Activated naive CD8-positive, alpha-beta T cell (primary cell): ENCODE data around the gene LDHA.

ENCODE experiments used
- H3K27ac Mint-ChIP-seq: one replicate; pipeline ENCODE4 v1.8.0; 2021; ENCODE audit warnings: mixed read lengths
- H3K27me3 Mint-ChIP-seq: one replicate; pipeline ENCODE4 v1.8.0; 2021; ENCODE audit warnings: mixed read lengths
- H3K36me3 Mint-ChIP-seq: one replicate; pipeline ENCODE4 v1.8.0; 2021; ENCODE audit warnings: mixed read lengths
- H3K4me1 Mint-ChIP-seq: one replicate; pipeline ENCODE4 v1.8.0; 2021; ENCODE audit warnings: low read depth, mixed read lengths
- H3K4me3 Mint-ChIP-seq: one replicate; pipeline ENCODE4 v1.8.0; 2021; ENCODE audit warnings: mild to moderate bottlenecking, mixed read lengths
- H3K9me3 Mint-ChIP-seq: one replicate; pipeline ENCODE4 v1.8.0; 2021; ENCODE audit warnings: low read depth, mixed read lengths

LDHA gene

GRCh38 chr11:18416459-18416858 lies 22.1 kb downstream of the LDHA start:
- no peaks in the 10 kb centered on the region for H3K27me3 Mint-ChIP-seq
- H3K4me1 Mint-ChIP-seq = peaks cover 14% of the 10 kb centered on the region
- no peak overlapping the region for H3K4me3 Mint-ChIP-seq
- no peak overlapping the region for H3K27ac Mint-ChIP-seq
- H3K9me3 Mint-ChIP-seq = no peaks in the 10 kb centered on the region
- no peaks in the 10 kb centered on the region for H3K36me3 Mint-ChIP-seq

- H3K4me3 Mint-ChIP-seq = no peak overlapping the region
- H3K36me3 Mint-ChIP-seq = no peaks in the 10 kb centered on the region
- peaks cover 10% of the 10 kb centered on the region for H3K4me1 Mint-ChIP-seq
- no peaks in the 10 kb centered on the region for H3K27me3 Mint-ChIP-seq
- H3K27ac Mint-ChIP-seq = no peak overlapping the region
- no peaks in the 10 kb centered on the region for H3K9me3 Mint-ChIP-seq
These were observed 24.7 kb downstream of the LDHA start for GRCh38 chr11:18419040-18419439.

GRCh38 chr11:18420067-18420466 lies 25.7 kb downstream of the LDHA start:
- peaks cover 10% of the 10 kb centered on the region for H3K4me1 Mint-ChIP-seq
- no peaks in the 10 kb centered on the region for H3K9me3 Mint-ChIP-seq
- no peaks in the 10 kb centered on the region for H3K36me3 Mint-ChIP-seq
- no peaks in the 10 kb centered on the region for H3K27me3 Mint-ChIP-seq
- H3K27ac Mint-ChIP-seq = no peak overlapping the region
- no peak overlapping the region for H3K4me3 Mint-ChIP-seq

DNA sequence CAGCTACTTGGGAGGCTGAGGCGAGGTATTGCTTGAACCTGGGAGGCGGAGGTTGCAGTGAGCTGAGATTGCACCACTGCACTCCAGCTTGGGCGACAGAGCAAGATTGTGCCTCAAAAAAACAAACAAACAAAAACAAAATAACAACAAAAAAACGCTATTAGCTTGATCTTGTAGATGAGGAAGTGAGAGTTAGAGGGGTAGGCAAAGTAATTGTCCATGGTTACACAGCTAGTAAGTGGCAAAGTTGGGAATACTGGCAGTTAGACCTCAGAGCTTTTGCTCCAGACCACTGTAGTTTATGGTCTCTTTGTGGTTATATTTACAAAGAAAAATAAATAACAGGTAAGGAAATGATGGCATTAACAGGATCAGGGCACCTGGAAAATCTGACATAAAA lies 32.9 kb downstream of the LDHA start:
- Mint-ChIP-seq H3K27ac (no peak overlapping the region), H3K4me3 (no peak overlapping the region), H3K4me1 (peaks cover 4% of the 10 kb centered on the region), H3K27me3 (peaks cover 3% of the 10 kb centered on the region), H3K9me3 (peaks cover 6% of the 10 kb centered on the region), H3K36me3 (peaks cover 2% of the 10 kb centered on the region)

DNA sequence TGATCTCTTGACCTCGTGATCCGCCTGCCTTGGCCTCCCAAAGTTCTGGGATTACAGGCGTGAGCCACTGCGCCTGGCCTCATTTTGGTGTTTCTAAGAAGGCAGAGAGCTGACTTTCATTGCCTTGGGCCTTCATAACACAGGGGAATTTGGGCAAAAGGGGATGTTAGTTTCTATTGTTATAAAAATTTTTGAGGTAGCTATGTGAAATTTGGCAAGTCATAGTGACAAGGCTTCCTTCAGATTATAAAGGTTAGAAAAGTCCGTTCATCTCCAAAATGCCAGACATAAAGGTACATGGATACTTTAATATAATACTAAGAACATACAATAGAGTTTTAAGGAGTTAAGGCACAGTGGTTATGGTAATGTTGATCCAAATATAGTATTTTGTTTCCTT lies 35.0 kb downstream of the LDHA start:
- H3K4me1 Mint-ChIP-seq = peaks cover 4% of the 10 kb centered on the region
- peaks cover 11% of the 10 kb centered on the region for H3K9me3 Mint-ChIP-seq
- peaks cover 3% of the 10 kb centered on the region for H3K27me3 Mint-ChIP-seq
- peaks cover 4% of the 10 kb centered on the region for H3K36me3 Mint-ChIP-seq
- no peak overlapping the region for H3K27ac Mint-ChIP-seq
- no peak overlapping the region for H3K4me3 Mint-ChIP-seq

GRCh38 chr11:18438691-18439090 lies 44.3 kb downstream of the LDHA start:
- Mint-ChIP-seq H3K27me3 (no peaks in the 10 kb centered on the region), H3K9me3 (no peaks in the 10 kb centered on the region), H3K4me1 (no peaks in the 10 kb centered on the region), H3K27ac (no peak overlapping the region), H3K4me3 (no peak overlapping the region), H3K36me3 (peaks cover 4% of the 10 kb centered on the region)

GRCh38 chr11:18449251-18449650 lies 54.9 kb downstream of the LDHA start:
- no peak overlapping the region for H3K27ac Mint-ChIP-seq
- no peaks in the 10 kb centered on the region for H3K4me1 Mint-ChIP-seq
- H3K4me3 Mint-ChIP-seq = no peak overlapping the region
- H3K36me3 Mint-ChIP-seq = no peaks in the 10 kb centered on the region
- H3K9me3 Mint-ChIP-seq = no peaks in the 10 kb centered on the region
- H3K27me3 Mint-ChIP-seq = peaks cover 4% of the 10 kb centered on the region

DNA sequence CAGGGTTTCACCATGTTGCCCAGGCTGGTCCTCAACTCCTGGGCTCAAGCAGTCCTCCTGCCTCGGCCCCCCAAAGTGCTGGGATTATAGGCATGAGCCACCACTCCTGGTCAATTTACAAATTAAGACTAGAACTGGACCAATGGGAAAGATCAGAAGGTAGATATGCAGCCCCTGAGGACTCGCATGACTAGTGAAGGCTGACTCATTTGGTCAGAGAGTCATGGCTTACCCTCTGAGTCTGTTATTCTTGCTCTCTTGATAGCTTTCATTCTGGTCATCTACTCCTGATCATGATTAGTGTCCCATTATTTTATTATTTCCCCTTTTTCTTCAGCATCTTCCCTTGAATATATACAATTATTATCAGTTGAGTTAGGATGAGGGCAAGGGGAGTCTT lies 58.6 kb downstream of the LDHA start:
- Mint-ChIP-seq H3K36me3 (peaks cover 2% of the 10 kb centered on the region), H3K4me1 (peaks cover 1% of the 10 kb centered on the region), H3K27me3 (peaks cover 5% of the 10 kb centered on the region), H3K4me3 (no peak overlapping the region), H3K9me3 (no peaks in the 10 kb centered on the region), H3K27ac (no peak overlapping the region)

GRCh38 chr11:18455686-18456372 lies 61.5 kb downstream of the LDHA start, which contains the start of gene LDHAL6A:
Gene LDHAL6A (plus strand): TSS chr11:18455856. CDS start chr11:18456681, 825 bp downstream.
- Mint-ChIP-seq H3K27me3 (peaks cover 4% of the 10 kb centered on the region), H3K36me3 (peaks cover 2% of the 10 kb centered on the region), H3K4me3 (no peak within 1 kb of the TSS), H3K4me1 (peaks cover 1% of the 10 kb centered on the region), H3K9me3 (no peaks in the 10 kb centered on the region), H3K27ac (no peak within 1 kb of the TSS)

DNA sequence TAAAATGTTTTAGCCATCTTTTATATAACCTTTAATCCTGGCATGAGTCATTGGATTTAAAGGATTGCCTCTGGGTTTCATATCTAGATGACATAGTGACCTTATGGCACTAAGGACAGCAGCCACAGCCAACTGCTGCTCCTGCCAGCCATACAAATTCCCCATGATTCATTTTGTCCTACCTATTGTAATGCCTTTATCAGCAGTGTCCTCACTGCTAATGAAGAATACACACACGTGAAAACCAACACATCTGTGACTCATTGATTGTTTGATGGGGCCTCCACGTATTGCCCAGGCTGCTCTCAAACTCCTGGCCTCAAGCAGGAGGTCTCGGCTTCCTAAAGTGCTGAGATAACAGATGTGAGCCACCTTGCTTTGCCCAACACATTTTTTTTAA lies 63.1 kb downstream of the LDHA start:
- Mint-ChIP-seq H3K36me3 (peaks cover 2% of the 10 kb centered on the region), H3K4me1 (peaks cover 1% of the 10 kb centered on the region), H3K4me3 (no peak overlapping the region), H3K27me3 (peaks cover 4% of the 10 kb centered on the region), H3K27ac (no peak overlapping the region), H3K9me3 (no peaks in the 10 kb centered on the region)
